ENCODE data around the gene GDI1.

Gene GDI1

GRCh38 chrX:154401045-154401799, 35.7 kb upstream of the GDI1 start:
- TF ChIP-seq ESRRG (CRISPR knock-in tag; IDR thresholded peaks at IDR 0.05) (0 out of 2 replicates have a peak, but pooled peaks have one; percentile 28), TCF4 (CRISPR knock-in tag; IDR thresholded peaks at IDR 0.05; ENCODE audit: borderline replicate concordance) (no peak), ARNTL (CRISPR knock-in tag; IDR thresholded peaks at IDR 0.05; ENCODE audit: borderline replicate concordance, low read depth) (0 out of 2 replicates have a peak, but pooled peaks have one; percentile 6), ZFP30 (CRISPR knock-in tag; IDR thresholded peaks at IDR 0.05) (0 out of 2 replicates have a peak, but pooled peaks have one; percentile 3), OSR1 (CRISPR knock-in tag; IDR thresholded peaks at IDR 0.05) (no peak), RARB (CRISPR knock-in tag; IDR thresholded peaks at IDR 0.05) (0 out of 2 replicates have a peak, but pooled peaks have one; percentile 46), ZNF565 (CRISPR knock-in tag; conservative IDR thresholded peaks at IDR 0.05; ENCODE audit: low read depth) (no peak), CREB5 (CRISPR knock-in tag; IDR thresholded peaks at IDR 0.05; ENCODE audit: low read depth) (peak; percentile 50), ZC3H10 (CRISPR knock-in tag; IDR thresholded peaks at IDR 0.05) (peak; percentile 48; the same call in 1 of the 2 replicates), CSRNP3 (CRISPR knock-in tag; IDR thresholded peaks at IDR 0.05) (0 out of 2 replicates have a peak, but pooled peaks have one; percentile 69), PATZ1 (CRISPR knock-in tag; IDR thresholded peaks at IDR 0.05; ENCODE audit: borderline replicate concordance) (no peak; the same call in 1 of the 2 replicates), PPARA (CRISPR knock-in tag; IDR thresholded peaks at IDR 0.05; ENCODE audit: borderline replicate concordance) (no peak), ISL1 (CRISPR knock-in tag; IDR thresholded peaks at IDR 0.05) (no peak)
- ATAC-seq, result peak; percentile 1; the same call in 1 of the 3 replicates

GRCh38 chrX:154401918-154402621, 34.9 kb upstream of the GDI1 start:
- ATAC-seq, result peak; percentile 8
- no peak for TF ChIP-seq ZNF8 (CRISPR knock-in tag; IDR thresholded peaks at IDR 0.05)
- TF ChIP-seq CREB5 (CRISPR knock-in tag; IDR thresholded peaks at IDR 0.05; ENCODE audit: low read depth), result no peak
- no peak for TF ChIP-seq TOX (CRISPR knock-in tag; IDR thresholded peaks at IDR 0.05; ENCODE audit: borderline replicate concordance)
- TF ChIP-seq BACH2 (CRISPR knock-in tag; IDR thresholded peaks at IDR 0.05; ENCODE audit: borderline replicate concordance), result no peak
- no peak for TF ChIP-seq POU6F1 (CRISPR knock-in tag; IDR thresholded peaks at IDR 0.05; ENCODE audit: borderline replicate concordance, low read depth)
- TF ChIP-seq ZNF70 (CRISPR knock-in tag; IDR thresholded peaks at IDR 0.05), result no peak
- no peak for TF ChIP-seq CSDC2 (CRISPR knock-in tag; IDR thresholded peaks at IDR 0.05)
- no peak for TF ChIP-seq ESRRG (CRISPR knock-in tag; IDR thresholded peaks at IDR 0.05)
- no peak for TF ChIP-seq SNAI2 (CRISPR knock-in tag; IDR thresholded peaks at IDR 0.05)
- TF ChIP-seq ZC3H10 (CRISPR knock-in tag; IDR thresholded peaks at IDR 0.05), result no peak
- TF ChIP-seq TSHZ2 (CRISPR knock-in tag; IDR thresholded peaks at IDR 0.05), result no peak
- TF ChIP-seq ZFP3 (CRISPR knock-in tag; IDR thresholded peaks at IDR 0.05), result no peak
- no peak for TF ChIP-seq TCF4 (CRISPR knock-in tag; IDR thresholded peaks at IDR 0.05; ENCODE audit: borderline replicate concordance)
- no peak for TF ChIP-seq PATZ1 (CRISPR knock-in tag; IDR thresholded peaks at IDR 0.05; ENCODE audit: borderline replicate concordance)
- no peak for TF ChIP-seq CSRNP3 (CRISPR knock-in tag; IDR thresholded peaks at IDR 0.05)

Data from SK-N-SH treated with all-trans-retinoic acid at 6 μM for 48 hours (cell line).